A673 (cell line): ENCODE measurements around the gene CTNNA3. TPM values are rescaled to one million over a fixed set of nuclear protein-coding genes. Genes with fewer than 3 reads are reported as not detected.

Experiments
- BruUV-seq: library from RNA; stranded (reverse); fragments of 400-500 nt; replicated peaks from 2 replicates; lab custom pipeline; 2021; lab: Mats Ljungman, UMichigan
- CTCF ChIA-PET: fragments of 300-600 bp; sonication (Branson Sonifier 250); formaldehyde crosslinking; loops from one replicate; lab custom pipeline; 2022; ENCODE audit warnings: antibody characterized with exemption; lab: Charles Lee
- POLR2A ChIA-PET: fragments of 300-600 bp; sonication (Branson Sonifier 250); formaldehyde crosslinking; loops from one replicate; lab custom pipeline; 2022; ENCODE audit warnings: antibody characterized with exemption; ENCODE audit not compliant: low non-redundant PET; lab: Charles Lee
- DNase-seq: peaks from one replicate; pipeline ENCODE4 v3.0.0-alpha.2; 2015; ENCODE audit warnings: low spot score
- H3K27ac ChIP-seq: fragments of 200-600 bp; sonication (generic); 2 replicates; pipeline ENCODE4 v1.5.1; 2016; ENCODE audit warnings: mixed run types, low read depth, mild to moderate bottlenecking, mixed read lengths, antibody characterized with exemption, low read length; ENCODE audit not compliant: poor library complexity, severe bottlenecking
- H3K27me3 ChIP-seq: fragments of 200-600 bp; sonication (generic); replicated peaks from 2 replicates; pipeline ENCODE4 v1.6.1; 2017; ENCODE audit warnings: mixed run types, low read depth, mild to moderate bottlenecking, mixed read lengths, antibody characterized with exemption, low read length; ENCODE audit not compliant: insufficient read depth, poor library complexity
- H3K36me3 ChIP-seq: fragments of 200-600 bp; sonication (generic); 2 replicates; pipeline ENCODE4 v1.6.1; 2016; ENCODE audit warnings: mixed run types, mild to moderate bottlenecking, mixed read lengths, antibody characterized with exemption, low read length; ENCODE audit not compliant: insufficient read depth, poor library complexity, severe bottlenecking
- H3K4me1 ChIP-seq: fragments of 200-600 bp; sonication (generic); 2 replicates; pipeline ENCODE4 v1.6.1; 2017; ENCODE audit warnings: mixed run types, mild to moderate bottlenecking, mixed read lengths, antibody characterized with exemption, low read length; ENCODE audit not compliant: insufficient read depth, poor library complexity, severe bottlenecking
- H3K4me3 ChIP-seq: fragments of 200-600 bp; sonication (generic); 2 replicates; pipeline ENCODE4 v1.5.1; 2016; ENCODE audit warnings: low read depth, mixed run types, mild to moderate bottlenecking, mixed read lengths, low read length; ENCODE audit not compliant: poor library complexity, severe bottlenecking
- H3K9me3 ChIP-seq: fragments of 200-600 bp; sonication (generic); 2 replicates; pipeline ENCODE4 v1.6.1; 2016; ENCODE audit warnings: mixed run types, low read depth, mild to moderate bottlenecking, mixed read lengths, antibody characterized with exemption, low read length; ENCODE audit not compliant: poor library complexity, severe bottlenecking
- CTCF ChIP-seq: fragments of 300-800, 200-600 bp; sonication (generic); conservative IDR thresholded peaks from 2 replicates; pipeline ENCODE4 v1.5.1; 2017; ENCODE audit warnings: low read depth, mild to moderate bottlenecking, antibody characterized with exemption, low read length, moderate library complexity, mixed read lengths
- EZH2 ChIP-seq: fragments of 200-600 bp; sonication (generic); IDR thresholded peaks from 2 replicates; pipeline ENCODE4 v1.6.1; 2017; ENCODE audit warnings: borderline replicate concordance, low read depth, mild to moderate bottlenecking, mixed read lengths, antibody characterized with exemption, low read length; ENCODE audit not compliant: poor library complexity, severe bottlenecking
- intact Hi-C: fragments of 100-400 bp; cut with micrococcal nuclease; formaldehyde crosslinking; loops from one replicate; pipeline ENCODE4 v1.10.0; 2022; ENCODE audit not compliant: unreplicated experiment
- total RNA-seq: library from RNA; stranded (reverse); gene quantifications from 2 replicates; pipeline ENCODE4 v1.2.3, GENCODE V29; 2021

The CTNNA3 gene
- total RNA-seq, 1 experiment from 2014 or later = not detected

DNA sequence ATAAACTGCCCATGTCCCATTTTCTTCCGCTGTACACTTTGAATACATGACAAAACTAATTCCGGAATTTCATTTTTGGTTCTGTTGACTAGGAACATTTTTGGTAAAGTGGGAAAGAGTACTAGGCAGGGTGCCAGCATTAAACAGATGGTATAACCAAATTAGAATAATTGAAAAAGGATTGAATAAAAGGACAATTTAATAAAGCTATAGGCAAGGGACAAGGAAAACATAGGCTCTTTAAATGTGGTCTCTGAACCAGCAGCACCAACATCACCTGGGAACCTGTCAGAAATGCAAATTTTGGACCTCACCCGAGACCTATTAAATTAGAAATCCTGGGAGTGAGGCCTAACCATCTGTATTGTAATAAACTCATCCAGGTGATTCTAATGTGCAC, 393.3 kb downstream of the CTNNA3 start:
- H3K4me1 ChIP-seq = no peaks in the 10 kb centered on the region
- no peaks in the 10 kb centered on the region for H3K36me3 ChIP-seq
- POLR2A ChIA-PET = no interaction called here
- TF ChIP-seq EZH2 (no peak), CTCF (no peak)
- no peak overlapping the region for H3K27ac ChIP-seq
- BruUV-seq = no TSS peak
- intact Hi-C loops = no loop called here
- no peaks in the 10 kb centered on the region for H3K27me3 ChIP-seq
- CTCF ChIA-PET = no interaction called here
- no peaks in the 10 kb centered on the region for H3K9me3 ChIP-seq
- no peak overlapping the region for H3K4me3 ChIP-seq
- DNase-seq = no peak

DNA sequence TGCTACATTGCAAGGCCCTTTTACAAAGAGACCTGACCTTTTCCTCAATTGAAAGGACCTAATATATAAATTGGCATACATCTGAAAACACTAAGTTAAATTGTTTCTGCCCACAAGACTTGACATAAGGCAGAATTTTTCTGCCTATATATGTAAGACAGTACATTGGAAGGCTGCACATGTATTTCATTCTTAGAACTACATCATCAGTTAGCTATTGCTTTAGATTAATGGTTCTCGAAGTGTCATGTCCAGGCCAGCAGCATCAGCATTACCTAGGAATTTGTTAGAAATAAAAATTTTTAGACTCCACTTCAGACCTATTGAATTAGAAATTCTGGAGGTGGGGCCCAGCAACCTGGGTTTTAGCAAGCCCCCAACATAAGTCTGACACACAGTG, 396.2 kb downstream of the CTNNA3 start:
- BruUV-seq = no TSS peak
- DNase-seq = no peak
- no peaks in the 10 kb centered on the region for H3K4me1 ChIP-seq
- TF ChIP-seq EZH2 = no peak
- TF ChIP-seq CTCF = no peak
- no peaks in the 10 kb centered on the region for H3K36me3 ChIP-seq
- no peak overlapping the region for H3K27ac ChIP-seq
- no peaks in the 10 kb centered on the region for H3K9me3 ChIP-seq
- H3K4me3 ChIP-seq = no peak overlapping the region
- H3K27me3 ChIP-seq = no peaks in the 10 kb centered on the region
- ChIA-PET CTCF (no interaction called here), POLR2A (no interaction called here)
- intact Hi-C loops = no loop called here

DNA sequence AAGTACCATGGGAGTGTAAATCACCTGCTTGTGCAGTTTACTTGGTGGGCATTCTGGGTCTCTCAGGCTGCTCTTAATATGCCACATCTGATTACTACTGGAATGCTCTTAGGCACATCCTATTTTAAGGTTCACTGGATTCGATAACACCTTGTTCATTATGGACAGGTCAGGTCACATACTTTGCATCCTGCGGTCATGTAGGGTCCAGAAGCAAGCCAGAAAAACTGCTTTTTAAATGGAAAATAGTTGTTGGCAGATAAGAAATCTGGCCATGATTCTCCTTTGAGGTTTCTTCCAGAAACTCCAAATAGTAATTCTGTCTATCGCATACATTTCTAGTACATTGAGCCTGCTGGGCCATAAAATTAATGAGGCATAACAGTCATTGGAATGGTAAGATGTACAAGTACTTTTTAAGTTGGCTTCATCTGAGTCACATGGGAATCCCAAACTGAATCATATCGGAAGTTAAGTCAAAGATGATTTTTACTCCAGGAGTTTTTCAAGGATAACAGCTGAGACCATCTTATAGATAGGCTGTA, 398.3 kb downstream of the CTNNA3 start:
- DNase-seq = peak; percentile 23
- intact Hi-C loops = no loop called here
- Histone ChIP-seq H3K4me1 (no peaks in the 10 kb centered on the region), H3K4me3 (no peak overlapping the region), H3K27ac (no peak overlapping the region), H3K9me3 (no peaks in the 10 kb centered on the region), H3K36me3 (no peaks in the 10 kb centered on the region), H3K27me3 (no peaks in the 10 kb centered on the region)
- TF ChIP-seq CTCF (no peak), EZH2 (no peak)
- CTCF ChIA-PET = no interaction called here
- no TSS peak for BruUV-seq
- POLR2A ChIA-PET = no interaction called here
